OCI-LY1 (cell line): ENCODE measurements around the gene EXT2.

Source experiments
- H2AFZ ChIP-seq: fragments of 200-600 bp; sonication (generic), shearing (Covaris generic); 2 replicates; pipeline ENCODE4 v1.6.0; 2014; ENCODE audit warnings: antibody characterized with exemption, mild to moderate bottlenecking, low read length
- H3F3A ChIP-seq: fragments of 200-600 bp; sonication (generic), shearing (Covaris generic); 2 replicates; pipeline ENCODE4 v1.6.0; 2014; ENCODE audit warnings: mild to moderate bottlenecking, antibody characterized with exemption, low read length, moderate library complexity; ENCODE audit not compliant: insufficient read depth
- H3K27ac ChIP-seq: fragments of 200-600 bp; sonication (generic); 2 replicates; pipeline ENCODE4 v1.5.1; 2014; ENCODE audit warnings: low read length, mixed run types, mild to moderate bottlenecking, low read depth; ENCODE audit not compliant: poor library complexity, severe bottlenecking
- H3K27me3 ChIP-seq: fragments of 200-600 bp; sonication (generic); 2 replicates; pipeline ENCODE4 v1.6.0; 2014; ENCODE audit warnings: antibody characterized with exemption, mild to moderate bottlenecking, low read length, moderate library complexity; ENCODE audit not compliant: insufficient read depth
- H3K36me3 ChIP-seq: fragments of 200-600 bp; sonication (generic); 2 replicates; pipeline ENCODE4 v1.6.1; 2014; ENCODE audit warnings: mild to moderate bottlenecking, antibody characterized with exemption, low read length, moderate library complexity, mixed read lengths; ENCODE audit not compliant: insufficient read depth
- H3K4me1 ChIP-seq: fragments of 200-600 bp; sonication (generic); 2 replicates; pipeline ENCODE4 v1.5.1; 2014; ENCODE audit warnings: mild to moderate bottlenecking, low read length, moderate library complexity; ENCODE audit not compliant: insufficient read depth, severe bottlenecking
- H3K4me2 ChIP-seq: fragments of 200-600 bp; sonication (generic), shearing (Covaris generic); 2 replicates; pipeline ENCODE4 v1.6.1; 2014; ENCODE audit warnings: low read length
- H3K4me3 ChIP-seq: fragments of 200-600 bp; sonication (generic); 2 replicates; pipeline ENCODE4 v1.5.1; 2014; ENCODE audit warnings: low read length, low read depth, mild to moderate bottlenecking, mixed read lengths; ENCODE audit not compliant: poor library complexity, severe bottlenecking
- H3K79me2 ChIP-seq: fragments of 200-600 bp; shearing (Covaris generic); 2 replicates; pipeline ENCODE4 v1.6.1; 2016; ENCODE audit warnings: mixed run types, low read length, mixed read lengths; ENCODE audit not compliant: insufficient read depth
- H3K9ac ChIP-seq: fragments of 200-600 bp; sonication (generic), shearing (Covaris generic); 2 replicates; pipeline ENCODE4 v1.6.1; 2014; ENCODE audit warnings: mild to moderate bottlenecking, low read length, mixed read lengths
- H3K9me2 ChIP-seq: fragments of 200-600 bp; sonication (generic), shearing (Covaris generic); 2 replicates; pipeline ENCODE4 v1.6.1; 2014; ENCODE audit warnings: low read depth, mild to moderate bottlenecking, low read length, mixed read lengths
- H3K9me3 ChIP-seq: fragments of 200-600 bp; shearing (Covaris generic); 2 replicates; pipeline ENCODE4 v1.6.1; 2014; ENCODE audit warnings: low read length, mixed read lengths
- H4K20me1 ChIP-seq: fragments of 200-600 bp; sonication (generic), shearing (Covaris generic); 2 replicates; pipeline ENCODE4 v1.6.0; 2016; ENCODE audit warnings: mild to moderate bottlenecking, low read length; ENCODE audit not compliant: insufficient read depth
- CTCF ChIP-seq: fragments of 200-600 bp; sonication (generic), shearing (Covaris generic); IDR thresholded peaks from 2 replicates; pipeline ENCODE4 v1.5.1; 2017; ENCODE audit warnings: mild to moderate bottlenecking, antibody characterized with exemption, low read length, moderate library complexity, mixed read lengths
- EZH2 ChIP-seq: fragments of 200-600 bp; sonication (generic), shearing (Covaris generic); IDR thresholded peaks from 2 replicates; pipeline ENCODE4 v1.8.0; 2017; ENCODE audit warnings: borderline replicate concordance, mixed run types, mild to moderate bottlenecking, antibody characterized with exemption, low read length, moderate library complexity, mixed read lengths

The EXT2 gene

DNA sequence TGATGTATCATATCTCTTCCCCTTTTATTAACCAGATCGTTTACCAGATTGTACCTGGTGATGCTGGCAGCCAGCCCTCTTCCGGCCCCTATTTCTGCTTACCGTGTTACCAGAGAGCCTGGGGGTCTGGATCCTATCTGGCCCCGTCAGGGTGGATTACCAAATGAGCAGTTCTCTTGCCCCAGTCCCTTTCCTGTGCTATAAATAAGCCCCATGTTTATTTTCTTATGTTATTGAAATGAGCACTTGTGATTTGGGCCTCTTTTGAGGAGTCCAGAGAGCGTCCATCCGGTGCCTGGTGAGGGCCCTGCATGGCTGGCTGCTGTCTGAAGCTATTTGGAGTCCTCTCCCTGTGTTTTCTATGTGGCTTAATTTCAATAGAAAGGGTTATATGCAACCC is 154.9 kb downstream of the EXT2 start:
- H3K9ac ChIP-seq, result no peak overlapping the region
- no peaks in the 10 kb centered on the region for H3K79me2 ChIP-seq
- H3F3A ChIP-seq, result no peaks in the 10 kb centered on the region
- H3K4me2 ChIP-seq, result no peak overlapping the region
- H3K4me1 ChIP-seq, result no peaks in the 10 kb centered on the region
- no peak overlapping the region for H3K27ac ChIP-seq
- H3K9me3 ChIP-seq, result peaks cover 12% of the 10 kb centered on the region
- H3K9me2 ChIP-seq, result no peaks in the 10 kb centered on the region
- no peaks in the 10 kb centered on the region for H3K36me3 ChIP-seq
- no peak overlapping the region for H2AFZ ChIP-seq
- no peak overlapping the region for H3K4me3 ChIP-seq
- H4K20me1 ChIP-seq, result no peaks in the 10 kb centered on the region
- TF ChIP-seq EZH2 (no peak), CTCF (no peak)
- no peaks in the 10 kb centered on the region for H3K27me3 ChIP-seq

DNA sequence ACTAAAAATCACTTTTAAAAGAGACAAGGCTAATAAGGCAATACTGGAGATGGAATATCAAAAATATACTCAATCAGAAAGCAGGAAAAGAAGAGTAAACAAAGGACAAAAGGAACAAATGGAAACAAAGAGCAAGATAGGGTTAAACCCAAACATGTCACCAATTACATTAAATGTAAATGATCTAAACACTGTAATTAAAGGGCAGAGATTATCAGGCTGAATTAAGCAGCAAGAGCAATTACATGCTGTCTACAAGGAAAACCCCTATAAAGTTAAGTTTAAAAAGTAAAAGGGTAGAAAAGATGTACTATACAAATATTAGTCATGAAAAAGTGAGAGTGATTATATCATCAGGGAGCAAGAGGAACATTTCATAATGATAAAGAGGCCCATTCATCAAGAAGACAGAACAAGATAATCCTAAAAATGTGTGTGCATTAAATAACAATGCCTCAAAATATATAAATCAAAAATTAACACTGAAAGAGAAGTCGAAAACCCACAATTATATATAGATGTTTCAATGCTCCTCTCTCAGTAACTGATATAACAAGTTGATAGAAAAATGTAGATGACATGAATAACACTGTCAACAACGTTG is 157.6 kb downstream of the EXT2 start:
- Histone ChIP-seq H3K9me3 (peaks cover 12% of the 10 kb centered on the region), H3K4me2 (no peak overlapping the region), H3K79me2 (no peaks in the 10 kb centered on the region), H3K27ac (no peak overlapping the region), H3K9me2 (no peaks in the 10 kb centered on the region), H4K20me1 (no peaks in the 10 kb centered on the region), H3K4me1 (no peaks in the 10 kb centered on the region), H3K9ac (no peak overlapping the region), H3K27me3 (no peaks in the 10 kb centered on the region), H3K36me3 (no peaks in the 10 kb centered on the region), H3F3A (no peaks in the 10 kb centered on the region), H2AFZ (no peak overlapping the region), H3K4me3 (no peak overlapping the region)
- no peak for TF ChIP-seq EZH2
- no peak for TF ChIP-seq CTCF

- Histone ChIP-seq H3K36me3 (no peaks in the 10 kb centered on the region), H4K20me1 (no peaks in the 10 kb centered on the region), H3K4me2 (no peak overlapping the region), H2AFZ (no peak overlapping the region), H3F3A (no peaks in the 10 kb centered on the region), H3K4me1 (no peaks in the 10 kb centered on the region), H3K79me2 (no peaks in the 10 kb centered on the region), H3K27me3 (no peaks in the 10 kb centered on the region), H3K27ac (no peak overlapping the region), H3K9me2 (no peaks in the 10 kb centered on the region), H3K9me3 (peaks cover 12% of the 10 kb centered on the region), H3K9ac (no peak overlapping the region), H3K4me3 (no peak overlapping the region)
- TF ChIP-seq CTCF, result no peak
- TF ChIP-seq EZH2, result no peak
These were observed 160.1 kb downstream of the EXT2 start for GRCh38 chr11:44255406-44256071.
